ENCODE results near the gene MALSU1.

MALSU1 gene

DNA sequence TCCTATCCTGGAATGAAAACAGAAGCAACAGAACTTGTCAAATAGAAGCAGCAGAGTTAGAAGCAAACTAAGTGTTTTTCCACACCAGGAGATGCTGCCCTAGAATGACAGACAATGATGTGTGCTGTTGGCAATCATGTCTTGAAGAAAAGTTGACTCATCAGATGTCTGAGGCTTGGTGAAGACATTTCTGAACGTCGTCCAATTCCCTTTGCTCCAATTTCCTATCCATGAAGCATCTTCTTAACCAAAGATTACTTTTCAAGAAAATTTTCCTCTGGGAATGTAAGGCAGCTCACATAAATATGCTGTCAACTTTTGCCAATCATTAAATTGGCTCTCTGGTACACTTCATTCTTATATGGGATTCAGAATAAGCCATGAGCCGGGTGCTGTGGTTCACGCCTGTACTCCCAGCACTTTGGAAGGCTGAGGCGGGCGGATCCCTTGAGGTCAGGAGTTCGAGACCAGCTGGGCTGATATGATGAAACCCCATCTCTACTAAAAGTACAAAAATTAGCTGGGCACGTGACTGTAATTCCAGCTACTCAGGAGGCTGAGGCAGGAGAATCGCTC is 34.6 kb downstream of the MALSU1 start:
- H3K4me3 ChIP-seq (ENCODE audit: low read depth, low read length): no peak overlapping the region
- TF ChIP-seq, protein P1, sequence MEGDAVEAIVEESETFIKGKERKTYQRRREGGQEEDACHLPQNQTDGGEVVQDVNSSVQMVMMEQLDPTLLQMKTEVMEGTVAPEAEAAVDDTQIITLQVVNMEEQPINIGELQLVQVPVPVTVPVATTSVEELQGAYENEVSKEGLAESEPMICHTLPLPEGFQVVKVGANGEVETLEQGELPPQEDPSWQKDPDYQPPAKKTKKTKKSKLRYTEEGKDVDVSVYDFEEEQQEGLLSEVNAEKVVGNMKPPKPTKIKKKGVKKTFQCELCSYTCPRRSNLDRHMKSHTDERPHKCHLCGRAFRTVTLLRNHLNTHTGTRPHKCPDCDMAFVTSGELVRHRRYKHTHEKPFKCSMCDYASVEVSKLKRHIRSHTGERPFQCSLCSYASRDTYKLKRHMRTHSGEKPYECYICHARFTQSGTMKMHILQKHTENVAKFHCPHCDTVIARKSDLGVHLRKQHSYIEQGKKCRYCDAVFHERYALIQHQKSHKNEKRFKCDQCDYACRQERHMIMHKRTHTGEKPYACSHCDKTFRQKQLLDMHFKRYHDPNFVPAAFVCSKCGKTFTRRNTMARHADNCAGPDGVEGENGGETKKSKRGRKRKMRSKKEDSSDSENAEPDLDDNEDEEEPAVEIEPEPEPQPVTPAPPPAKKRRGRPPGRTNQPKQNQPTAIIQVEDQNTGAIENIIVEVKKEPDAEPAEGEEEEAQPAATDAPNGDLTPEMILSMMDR (IDR thresholded peaks at IDR 0.05; ENCODE audit: insufficient read depth, low read depth, low read length, missing control alignments): no peak
- no peak for DNase-seq (ENCODE audit: low read depth)

DNA sequence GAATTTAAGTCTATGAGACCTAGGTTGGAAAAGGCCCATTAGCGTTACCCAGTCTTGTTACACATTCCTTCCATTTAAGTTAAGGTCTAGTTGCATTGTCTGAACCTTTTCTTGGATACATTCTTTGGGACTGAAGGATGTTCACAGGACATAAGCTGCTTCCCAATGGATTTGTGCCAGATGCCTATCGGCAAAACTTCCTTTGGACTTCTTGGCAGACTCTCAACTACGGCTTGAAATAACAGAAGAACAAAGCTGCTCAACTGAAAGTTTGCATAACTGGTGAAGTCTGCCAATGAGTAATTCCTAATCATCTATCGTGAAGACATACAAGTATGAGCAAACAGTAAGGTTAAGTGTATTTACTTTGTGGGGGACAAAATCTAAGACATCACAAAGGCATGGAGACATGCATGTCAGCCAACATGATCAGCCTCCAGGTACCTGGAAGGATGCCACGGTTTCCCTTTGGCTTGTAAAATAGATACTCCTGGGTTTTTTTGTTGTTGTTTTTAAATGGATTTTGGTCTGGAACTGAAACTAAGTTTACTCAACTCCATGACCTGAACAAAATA is 35.4 kb downstream of the MALSU1 start:
- no peak for DNase-seq (ENCODE audit: low read depth)
- H3K4me3 ChIP-seq (ENCODE audit: low read depth, low read length): no peak overlapping the region

DNA sequence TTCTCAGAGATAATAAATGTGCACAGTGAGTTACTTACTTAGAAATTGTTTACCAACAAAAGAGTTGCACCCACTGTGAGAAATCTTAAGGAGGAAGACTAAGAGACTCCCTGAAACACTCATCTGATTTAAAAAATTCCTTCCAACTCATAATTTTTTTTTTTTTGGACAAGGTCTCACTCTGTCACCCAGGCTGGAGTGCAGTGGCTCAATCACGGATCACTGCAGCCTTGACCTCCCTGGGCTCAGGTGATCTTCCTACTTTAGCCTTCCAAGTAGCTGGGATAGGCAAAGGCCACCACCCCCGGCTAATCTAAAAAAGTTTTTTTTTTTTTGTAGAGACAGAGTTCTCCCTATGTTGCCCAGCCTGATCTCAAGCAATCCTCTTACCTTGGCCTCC is 36.0 kb downstream of the MALSU1 start:
- TF ChIP-seq, protein P1 (IDR thresholded peaks at IDR 0.05; ENCODE audit: insufficient read depth, low read depth, low read length, missing control alignments): no peak
- no peak for DNase-seq (ENCODE audit: low read depth)
- no peak overlapping the region for H3K4me3 ChIP-seq (ENCODE audit: low read depth, low read length)

More for the DNA sequence above, 35.4 kb downstream of the MALSU1 start:
- TF ChIP-seq, protein P1 (IDR thresholded peaks at IDR 0.05; ENCODE audit: insufficient read depth, low read depth, low read length, missing control alignments): no peak

DNA sequence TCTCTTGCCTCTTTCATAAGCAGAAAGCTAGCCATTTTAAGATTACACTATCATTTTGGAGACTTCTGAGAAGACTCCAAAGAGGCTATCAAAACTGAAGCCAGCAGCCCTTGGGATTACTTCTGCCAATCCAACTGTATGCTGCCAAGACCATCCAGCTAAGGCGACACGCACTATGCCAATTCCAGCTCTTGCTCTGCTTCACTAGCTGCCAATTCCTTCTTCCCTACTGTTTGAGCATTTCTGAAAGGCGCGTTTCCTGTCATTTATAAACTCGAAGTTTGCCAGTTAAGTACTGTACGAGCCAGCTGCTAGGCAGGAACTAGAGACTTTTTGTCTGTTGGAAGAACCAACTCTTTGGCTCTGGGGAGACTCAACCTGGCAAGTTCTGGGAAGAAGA is 36.5 kb downstream of the MALSU1 start:
- no peak for DNase-seq (ENCODE audit: low read depth)
- TF ChIP-seq, protein P1 (IDR thresholded peaks at IDR 0.05; ENCODE audit: insufficient read depth, low read depth, low read length, missing control alignments): no peak
- H3K4me3 ChIP-seq (ENCODE audit: low read depth, low read length): no peak overlapping the region

DNA sequence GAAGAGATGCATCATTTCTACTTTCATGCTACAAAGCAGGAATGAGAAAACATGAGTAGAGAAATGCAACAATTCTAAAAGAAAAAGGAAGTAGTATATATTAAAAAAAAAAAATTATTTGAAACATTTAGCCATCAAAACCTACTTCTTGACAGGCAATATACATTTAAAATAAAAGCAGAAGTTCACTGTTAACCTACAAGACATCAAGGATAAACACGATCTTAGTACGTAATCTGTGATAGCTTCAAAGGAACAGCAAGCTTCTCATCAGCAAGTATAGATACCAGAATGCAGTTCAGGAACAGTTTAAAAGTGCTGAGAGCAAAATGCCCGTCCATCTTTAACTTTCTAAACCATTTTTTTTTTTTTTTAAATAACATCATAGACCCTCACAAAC is 36.9 kb downstream of the MALSU1 start:
- TF ChIP-seq, protein P1 (IDR thresholded peaks at IDR 0.05; ENCODE audit: insufficient read depth, low read depth, low read length, missing control alignments): no peak
- no peak overlapping the region for H3K4me3 ChIP-seq (ENCODE audit: low read depth, low read length)
- DNase-seq (ENCODE audit: low read depth): no peak

DNA sequence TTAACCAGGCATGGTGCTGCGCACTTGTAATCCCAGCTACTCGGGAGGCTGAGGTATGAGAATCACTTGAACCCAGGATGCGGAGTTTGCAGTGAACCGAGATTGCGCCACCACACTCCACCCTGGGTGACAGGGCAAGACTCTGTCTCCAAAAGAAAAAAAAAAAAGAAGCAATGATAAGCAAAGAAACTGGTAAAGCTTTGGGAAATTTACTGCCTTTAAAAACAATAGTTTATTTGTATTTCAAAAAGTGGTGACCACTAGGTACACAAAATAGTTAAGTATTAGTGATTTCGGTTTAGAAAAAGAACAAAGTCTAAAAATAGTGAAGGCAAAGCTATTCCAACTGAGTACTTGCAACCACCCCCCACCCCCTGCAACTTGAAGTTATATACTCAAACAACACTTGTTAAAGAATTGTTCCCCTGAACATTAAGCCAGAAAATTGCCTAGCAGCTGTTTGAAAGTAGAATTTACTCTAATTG is 37.7 kb downstream of the MALSU1 start:
- no peak for DNase-seq (ENCODE audit: low read depth)
- TF ChIP-seq, protein P1 (IDR thresholded peaks at IDR 0.05; ENCODE audit: insufficient read depth, low read depth, low read length, missing control alignments): no peak
- no peak overlapping the region for H3K4me3 ChIP-seq (ENCODE audit: low read depth, low read length)

DNA sequence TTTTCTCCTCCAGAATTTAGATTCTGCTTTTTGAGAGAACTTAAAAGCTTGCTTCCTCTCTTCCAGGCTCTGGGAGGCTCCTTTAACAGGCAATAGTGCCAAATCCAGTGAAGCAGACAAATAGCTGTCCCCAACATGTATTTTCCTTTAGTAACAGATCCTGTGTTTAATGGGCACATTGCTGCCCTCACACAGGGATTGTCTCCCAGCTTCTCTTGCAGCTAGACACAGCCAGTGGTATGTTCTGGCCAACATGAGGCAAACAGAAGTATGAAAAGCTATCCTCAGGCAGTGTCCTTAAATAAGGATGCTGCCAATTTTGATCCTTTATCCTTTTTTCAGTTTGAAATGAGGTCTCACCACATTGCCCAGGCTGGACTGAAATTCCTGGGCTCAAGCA is 38.2 kb downstream of the MALSU1 start:
- TF ChIP-seq, protein P1 (IDR thresholded peaks at IDR 0.05; ENCODE audit: insufficient read depth, low read depth, low read length, missing control alignments): no peak
- no peak overlapping the region for H3K4me3 ChIP-seq (ENCODE audit: low read depth, low read length)
- no peak for DNase-seq (ENCODE audit: low read depth)

All from GM12865 (cell line).